Testis (tissue), 3 donors: Measurements from ENCODE around the gene ZNF423. TPM values are rescaled to one million over a fixed set of nuclear protein-coding genes. Genes with fewer than 3 reads are reported as not detected.

Experiments
- DNase-seq: peaks from one replicate; pipeline ENCODE4 v3.0.0-alpha.2; 2019
- H3K27ac ChIP-seq, 2 donors: fragments of 200-600 bp; sonication (generic); one replicate each; pipeline ENCODE4 v1.5.1; 2019
- H3K27me3 ChIP-seq: fragments of 200-600 bp; sonication (generic); one replicate; pipeline ENCODE4 v1.5.1; 2019
- H3K36me3 ChIP-seq: fragments of 200-600 bp; sonication (generic); one replicate; pipeline ENCODE4 v1.5.1; 2017; ENCODE audit warnings: low read depth; ENCODE audit errors: missing control alignments
- H3K4me1 ChIP-seq: fragments of 200-600 bp; sonication (generic); one replicate; pipeline ENCODE4 v1.5.1; 2019
- H3K4me3 ChIP-seq, 2 donors: fragments of 200-600 bp; sonication (generic); one replicate each; pipeline ENCODE4 v1.5.1; 2017 to 2019
- H3K9me3 ChIP-seq: fragments of 200-600 bp; sonication (generic); one replicate; pipeline ENCODE4 v1.5.1; 2017
- CTCF ChIP-seq, 3 experiments: fragments of 450-650 bp in 2 of 3; fragments of 200-600 bp in 1 of 3; sonication (generic) in 1 of 3; IDR thresholded peaks; one replicate each; pipeline ENCODE4 v1.5.1; 2016 to 2019; ENCODE audit warnings: antibody characterized with exemption in 3 of 3, mild to moderate bottlenecking in 2 of 3, moderate library complexity in 1 of 3
- POLR2A ChIP-seq: fragments of 450-650 bp; IDR thresholded peaks from one replicate; pipeline ENCODE4 v1.6.1; 2017; ENCODE audit warnings: antibody characterized with exemption, mild to moderate bottlenecking, moderate library complexity
- WGBS, 2 donors: methylation state at CpG; one replicate each; pipeline ENCODE4 v1.1.5; 2018; 5-methylcytosine and 5-hydroxymethylcytosine counted together
- intact Hi-C: fragments of 100-400 bp; cut with DNase I; formaldehyde crosslinking; loops from one replicate; pipeline ENCODE4 v1.15.1; 2023; ENCODE audit warnings: low total_unique reads
- polyA plus RNA-seq: library from polyadenylated mRNA; stranded (reverse); fragments of 350-450 nt; fragmentation: Illumina TruSeq; extraction: RNeasy Lipid Tissue Mini Kit (QIAGEN cat#74804); gene quantifications from one replicate; pipeline ENCODE4 v1.2.3, GENCODE V29; 2014; ENCODE audit warnings: low read depth, low replicate concordance; ENCODE audit not compliant: insufficient read depth
- total RNA-seq, 2 donors: library from RNA; depleted of rRNA; stranded (reverse); fragments of >200 nt; gene quantifications; one replicate each; pipeline ENCODE4 v1.2.3, GENCODE V29; 2016

ZNF423 gene
- total and polyA plus RNA-seq, 3 donors from 2014 or later = 8.9 to 19.0 (median 12.1) TPM

DNA sequence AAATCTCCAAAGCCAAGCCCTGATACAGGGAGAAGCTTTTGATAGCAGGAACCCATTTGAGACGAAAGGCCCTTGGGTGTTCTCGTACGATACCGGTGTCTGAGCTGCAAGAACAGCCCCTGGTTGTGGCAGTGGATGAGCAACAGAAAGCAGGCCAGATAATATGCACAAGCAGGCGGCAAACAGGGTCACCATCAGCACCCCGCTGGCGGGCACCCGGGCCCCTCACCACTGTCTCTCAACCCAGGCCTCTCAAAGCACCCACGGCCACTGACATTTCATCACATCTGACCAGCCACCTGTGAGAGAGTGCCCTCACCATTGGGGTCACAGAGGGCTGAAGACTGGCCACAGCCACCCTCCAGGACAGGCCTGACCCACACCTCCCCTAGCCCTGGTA lies 252.0 kb downstream of the ZNF423 start:
- peaks cover 9% of the 10 kb centered on the region for H3K4me1 ChIP-seq
- 94 to 95% methylated on average over 9 of the region's 9 CpGs for WGBS, 2 donors
- no peak overlapping the region for H3K4me3 ChIP-seq
- DNase-seq = no peak
- no peaks in the 10 kb centered on the region for H3K9me3 ChIP-seq
- TF ChIP-seq CTCF (IDR thresholded peaks at IDR 0.05) (no peak), POLR2A (no peak)
- H3K27me3 ChIP-seq = no peaks in the 10 kb centered on the region
- no peaks in the 10 kb centered on the region for H3K36me3 ChIP-seq
- intact Hi-C loops = no loop called here
- H3K27ac ChIP-seq = no peak overlapping the region

DNA sequence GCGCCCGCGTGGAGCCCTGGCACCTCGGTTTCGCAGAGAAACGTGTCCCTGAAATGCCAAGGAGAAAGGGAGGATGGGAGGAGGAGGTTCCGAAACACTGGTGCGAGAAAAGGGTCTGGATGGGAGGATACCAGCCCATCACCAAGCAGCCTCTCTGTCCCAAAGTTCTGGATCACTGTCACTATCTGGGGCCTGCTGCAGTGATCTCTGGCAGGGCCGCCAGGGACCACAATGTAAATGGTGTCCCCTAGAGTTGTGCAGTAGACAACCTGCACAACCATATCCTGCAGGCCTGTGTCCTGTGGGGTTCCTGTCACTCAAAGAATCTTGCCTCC lies 253.0 kb downstream of the ZNF423 start:
- H3K27me3 ChIP-seq = no peaks in the 10 kb centered on the region
- H3K4me1 ChIP-seq = peaks cover 9% of the 10 kb centered on the region
- no peaks in the 10 kb centered on the region for H3K36me3 ChIP-seq
- intact Hi-C loops = no loop called here
- WGBS, 2 donors = 51 to 76% methylated on average over 9 of the region's 9 CpGs
- H3K9me3 ChIP-seq = no peaks in the 10 kb centered on the region
- no peak for DNase-seq
- H3K4me3 ChIP-seq = no peak overlapping the region
- TF ChIP-seq POLR2A (no peak), CTCF (IDR thresholded peaks at IDR 0.05) (no peak)
- H3K27ac ChIP-seq = no peak overlapping the region

GRCh38 chr16:49602201-49602975 lies 253.5 kb downstream of the ZNF423 start:
- Histone ChIP-seq H3K27ac (no peak overlapping the region), H3K4me1 (peaks cover 10% of the 10 kb centered on the region), H3K9me3 (no peaks in the 10 kb centered on the region), H3K27me3 (no peaks in the 10 kb centered on the region), H3K4me3 (no peak overlapping the region), H3K36me3 (no peaks in the 10 kb centered on the region)
- DNase-seq = peak; percentile 53
- intact Hi-C loops = no loop called here
- TF ChIP-seq CTCF (IDR thresholded peaks at IDR 0.05) (no peak), POLR2A (no peak)
- 51 to 58% methylated on average over 20 to 22 of the region's 22 CpGs for WGBS, 2 donors

DNA sequence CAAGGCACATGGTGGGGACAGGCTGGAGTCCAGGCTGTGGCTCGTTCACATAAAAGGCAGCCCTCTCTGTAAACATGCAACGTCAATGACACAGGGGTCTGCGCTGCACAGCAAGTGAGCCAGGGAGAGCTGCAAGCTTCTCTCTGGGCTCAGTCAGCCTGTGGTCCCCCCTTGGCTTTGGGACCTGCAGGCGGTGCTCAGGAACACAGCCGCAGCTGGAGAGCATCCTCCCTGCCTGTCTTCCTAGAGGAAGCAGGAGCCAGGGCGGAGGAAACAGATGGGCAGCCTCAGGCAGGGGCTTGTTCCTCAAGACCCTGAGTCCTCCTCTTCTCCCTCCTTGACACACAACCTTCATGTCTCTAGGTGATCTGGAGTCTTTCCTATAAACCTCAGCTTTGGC lies 254.3 kb downstream of the ZNF423 start:
- no peaks in the 10 kb centered on the region for H3K9me3 ChIP-seq
- no peaks in the 10 kb centered on the region for H3K27me3 ChIP-seq
- peaks cover 18% of the 10 kb centered on the region for H3K4me1 ChIP-seq
- no peak overlapping the region for H3K4me3 ChIP-seq
- WGBS, 2 donors = 59 to 83% methylated on average over 2 to 6 of the region's 6 CpGs
- TF ChIP-seq CTCF (IDR thresholded peaks at IDR 0.05) = no peak
- TF ChIP-seq POLR2A = no peak
- intact Hi-C loops = no loop called here
- H3K27ac ChIP-seq = no peak overlapping the region
- DNase-seq = no peak
- no peaks in the 10 kb centered on the region for H3K36me3 ChIP-seq

DNA sequence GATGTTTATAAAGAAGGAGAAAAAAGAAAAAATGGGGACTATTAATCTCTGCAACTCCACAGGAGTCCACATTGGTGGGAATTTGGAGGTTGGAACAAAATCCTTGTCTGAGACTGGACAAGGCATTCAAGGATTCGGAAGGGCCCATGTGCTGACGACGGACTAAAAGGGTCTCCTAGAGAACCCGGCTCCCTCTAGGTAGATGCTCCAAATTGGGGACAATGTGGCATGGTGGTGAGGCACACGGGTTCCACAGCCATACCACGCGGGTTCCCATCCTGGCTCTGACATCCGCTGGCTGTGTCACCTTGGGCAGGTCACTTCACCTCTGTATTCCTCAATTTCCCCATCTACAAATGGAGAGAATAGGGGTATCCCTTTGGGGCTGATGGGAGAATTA lies 254.9 kb downstream of the ZNF423 start:
- 91 to 96% methylated on average over 8 of the region's 8 CpGs for WGBS, 2 donors
- H3K4me3 ChIP-seq = no peak overlapping the region
- DNase-seq = no peak
- peaks cover 23% of the 10 kb centered on the region for H3K4me1 ChIP-seq
- H3K9me3 ChIP-seq = no peaks in the 10 kb centered on the region
- H3K36me3 ChIP-seq = no peaks in the 10 kb centered on the region
- no peak overlapping the region for H3K27ac ChIP-seq
- intact Hi-C loops = no loop called here
- H3K27me3 ChIP-seq = no peaks in the 10 kb centered on the region
- TF ChIP-seq CTCF (IDR thresholded peaks at IDR 0.05) (no peak), POLR2A (no peak)
